Chondrocyte (in vitro differentiated cells): ENCODE results near the gene QSOX2. TPM values are rescaled to one million over a fixed set of nuclear protein-coding genes. Genes with fewer than 3 reads are reported as not detected.

Experiments used
- DNase-seq: peaks from one replicate; pipeline ENCODE4 v3.0.0; 2021; ENCODE audit warnings: mixed read lengths, low spot score
- H3K27ac Mint-ChIP-seq: one replicate; pipeline ENCODE4 v1.8.0; 2021; ENCODE audit warnings: mild to moderate bottlenecking, moderate library complexity, mixed read lengths; ENCODE audit not compliant: unreplicated experiment
- H3K27me3 Mint-ChIP-seq: 2 replicates; pipeline ENCODE4 v1.8.0; 2021; ENCODE audit warnings: low read depth, mixed read lengths
- H3K36me3 Mint-ChIP-seq: 2 replicates; pipeline ENCODE4 v1.8.0; 2021; ENCODE audit warnings: low read depth, mixed read lengths
- H3K4me1 Mint-ChIP-seq: 2 replicates; pipeline ENCODE4 v1.8.0; 2021; ENCODE audit warnings: low read depth, mild to moderate bottlenecking, mixed read lengths
- H3K4me3 Mint-ChIP-seq: one replicate; pipeline ENCODE4 v1.8.0; 2021; ENCODE audit warnings: mild to moderate bottlenecking, moderate library complexity, mixed read lengths; ENCODE audit not compliant: unreplicated experiment
- H3K9me3 Mint-ChIP-seq: 2 replicates; pipeline ENCODE4 v1.8.0; 2021; ENCODE audit warnings: low read depth, mixed read lengths
- total RNA-seq: library from RNA; stranded (reverse); gene quantifications from 3 replicates; pipeline ENCODE4 v1.2.1, GENCODE V29; 2021
- TF ChIP-seq, protein P1 (sequence below): fragments of 200-600 bp; sonication (generic); IDR thresholded peaks from 2 replicates; pipeline ENCODE4 v1.5.0; 2021; ENCODE audit warnings: antibody characterized with exemption, mild to moderate bottlenecking, moderate library complexity

QSOX2 gene
- total RNA-seq, 1 donor from 2014 or later: 14.3 TPM

DNA sequence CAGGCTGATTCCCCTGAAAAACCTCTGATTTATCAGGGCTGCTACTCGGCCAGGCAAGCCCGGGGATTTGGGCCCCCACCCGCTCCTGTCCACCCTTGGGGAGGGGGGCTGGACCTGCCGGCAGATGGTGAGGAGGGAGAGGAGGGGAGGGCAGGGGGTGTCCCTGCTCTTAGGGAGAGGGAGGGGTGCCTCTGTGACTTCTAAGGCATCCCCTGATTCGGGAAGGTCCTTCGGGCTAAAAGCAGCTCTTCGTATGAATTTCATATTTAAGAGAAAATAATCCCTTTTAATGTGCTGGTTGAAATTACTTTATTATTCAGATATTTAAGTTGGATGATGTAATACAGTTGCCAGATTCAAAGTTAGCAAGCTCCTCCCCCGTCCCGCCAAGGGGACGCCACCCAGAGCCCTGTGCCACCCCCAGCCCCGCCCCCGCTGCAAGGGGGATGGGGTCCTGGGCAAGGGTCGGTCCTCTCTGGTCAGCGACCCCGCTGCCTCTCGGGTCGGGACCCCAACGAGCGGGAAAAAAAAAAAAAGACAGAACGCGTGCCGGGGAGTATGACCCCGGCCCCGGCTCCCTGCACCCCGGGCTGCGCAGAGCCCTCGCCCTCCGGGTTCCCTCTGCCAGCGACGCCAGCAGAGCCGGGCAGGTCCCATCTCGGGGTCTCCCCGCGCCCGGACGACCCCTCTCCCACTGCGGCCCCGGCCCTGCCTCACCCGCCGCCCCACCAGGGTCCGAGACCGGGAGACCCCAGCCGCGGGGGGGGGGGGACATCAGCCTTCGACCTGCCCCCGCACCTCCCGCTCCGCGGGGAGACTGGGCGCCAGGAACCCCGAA is 53.1 kb downstream of the QSOX2 start:
- Mint-ChIP-seq H3K9me3 (no peaks in the 10 kb centered on the region), H3K27me3 (peaks cover 45% of the 10 kb centered on the region), H3K36me3 (no peaks in the 10 kb centered on the region), H3K4me1 (no peaks in the 10 kb centered on the region), H3K27ac (no peak overlapping the region), H3K4me3 (no peak overlapping the region)
- TF ChIP-seq, protein P1, sequence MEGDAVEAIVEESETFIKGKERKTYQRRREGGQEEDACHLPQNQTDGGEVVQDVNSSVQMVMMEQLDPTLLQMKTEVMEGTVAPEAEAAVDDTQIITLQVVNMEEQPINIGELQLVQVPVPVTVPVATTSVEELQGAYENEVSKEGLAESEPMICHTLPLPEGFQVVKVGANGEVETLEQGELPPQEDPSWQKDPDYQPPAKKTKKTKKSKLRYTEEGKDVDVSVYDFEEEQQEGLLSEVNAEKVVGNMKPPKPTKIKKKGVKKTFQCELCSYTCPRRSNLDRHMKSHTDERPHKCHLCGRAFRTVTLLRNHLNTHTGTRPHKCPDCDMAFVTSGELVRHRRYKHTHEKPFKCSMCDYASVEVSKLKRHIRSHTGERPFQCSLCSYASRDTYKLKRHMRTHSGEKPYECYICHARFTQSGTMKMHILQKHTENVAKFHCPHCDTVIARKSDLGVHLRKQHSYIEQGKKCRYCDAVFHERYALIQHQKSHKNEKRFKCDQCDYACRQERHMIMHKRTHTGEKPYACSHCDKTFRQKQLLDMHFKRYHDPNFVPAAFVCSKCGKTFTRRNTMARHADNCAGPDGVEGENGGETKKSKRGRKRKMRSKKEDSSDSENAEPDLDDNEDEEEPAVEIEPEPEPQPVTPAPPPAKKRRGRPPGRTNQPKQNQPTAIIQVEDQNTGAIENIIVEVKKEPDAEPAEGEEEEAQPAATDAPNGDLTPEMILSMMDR: no peak
- DNase-seq: no peak

DNA sequence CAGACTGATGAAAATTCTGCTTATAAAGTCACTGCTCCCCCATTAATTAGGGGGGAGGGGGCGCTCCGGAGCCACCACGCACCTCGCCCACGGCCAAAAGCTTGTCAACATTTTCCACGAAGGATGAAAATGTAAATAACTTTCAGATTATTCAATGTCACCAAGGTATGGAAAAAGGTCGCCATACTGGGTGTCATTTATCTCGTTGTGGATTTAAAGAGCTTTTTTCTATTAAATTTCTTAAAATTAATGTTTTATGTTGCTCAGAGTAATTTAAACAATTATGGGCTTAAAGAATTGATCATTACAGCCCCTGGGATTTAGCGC is 53.7 kb downstream of the QSOX2 start:
- no peak for DNase-seq
- Mint-ChIP-seq H3K4me3 (no peak overlapping the region), H3K27ac (no peak overlapping the region), H3K4me1 (no peaks in the 10 kb centered on the region), H3K36me3 (no peaks in the 10 kb centered on the region), H3K9me3 (no peaks in the 10 kb centered on the region), H3K27me3 (peaks cover 51% of the 10 kb centered on the region)
- TF ChIP-seq, protein P1: no peak

DNA sequence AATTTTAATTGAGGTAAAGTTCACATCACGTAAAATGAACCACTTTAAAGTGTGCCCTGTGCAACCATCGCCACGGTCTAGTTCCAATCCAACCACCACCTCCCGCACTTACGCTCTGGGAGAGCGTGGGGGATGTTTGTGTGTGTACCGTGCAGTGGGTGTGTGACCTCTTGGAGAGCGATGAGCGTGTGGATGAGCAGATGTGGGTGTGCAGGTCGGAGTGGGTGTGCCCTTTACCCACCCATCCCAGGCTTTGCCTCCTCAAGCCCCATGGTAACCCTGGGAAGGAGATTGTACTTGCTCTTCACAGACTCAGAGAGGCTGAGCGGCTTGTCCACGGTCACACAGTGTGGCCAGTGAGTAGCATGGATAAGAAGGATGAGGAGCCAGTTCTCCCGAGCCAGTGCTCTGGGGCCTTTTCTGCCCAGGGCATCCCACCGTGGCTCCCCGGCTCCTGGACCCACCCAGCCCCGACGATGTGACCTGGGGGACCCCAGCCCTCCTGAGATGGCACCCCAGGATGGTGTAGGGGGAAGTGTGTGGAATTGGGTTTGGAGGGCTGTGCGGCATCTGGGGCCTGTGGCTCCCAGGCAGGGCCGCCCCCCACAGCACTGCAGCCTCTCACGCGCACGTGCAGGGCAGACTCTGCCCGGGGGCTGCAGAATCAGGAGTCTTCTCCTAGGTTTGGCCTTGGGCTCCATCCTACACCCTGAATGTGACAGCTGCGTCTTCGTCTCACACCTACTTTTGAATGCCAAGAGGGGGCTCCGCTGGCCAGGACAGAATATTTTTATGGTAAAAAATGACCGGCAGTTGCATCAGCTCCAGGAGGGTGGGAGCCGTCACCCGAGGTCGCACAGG is 54.3 kb downstream of the QSOX2 start:
- Mint-ChIP-seq H3K27ac (no peak overlapping the region), H3K9me3 (no peaks in the 10 kb centered on the region), H3K36me3 (no peaks in the 10 kb centered on the region), H3K27me3 (peaks cover 48% of the 10 kb centered on the region), H3K4me3 (no peak overlapping the region), H3K4me1 (no peaks in the 10 kb centered on the region)
- TF ChIP-seq, protein P1: no peak
- DNase-seq: no peak

DNA sequence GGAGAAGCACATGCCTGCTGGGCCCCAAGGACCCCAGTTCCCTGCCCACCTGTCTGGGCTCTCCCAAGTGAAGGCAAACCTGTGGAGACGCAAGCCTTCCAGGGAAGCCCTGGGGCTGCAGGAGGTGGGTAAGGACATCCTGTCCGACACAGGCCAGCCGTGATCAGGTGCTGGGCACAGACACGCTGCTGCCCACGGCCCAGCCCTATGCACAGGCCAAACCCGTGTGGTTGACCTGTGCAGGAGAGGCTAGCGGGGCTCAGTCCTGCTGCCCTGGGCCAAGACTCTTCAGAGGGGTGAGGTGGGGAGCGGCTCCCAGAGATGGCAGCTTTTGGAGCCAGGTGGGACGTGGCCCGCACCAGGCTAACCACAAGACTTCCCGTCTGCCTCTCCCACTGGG is 55.0 kb downstream of the QSOX2 start:
- TF ChIP-seq, protein P1: no peak

DNA sequence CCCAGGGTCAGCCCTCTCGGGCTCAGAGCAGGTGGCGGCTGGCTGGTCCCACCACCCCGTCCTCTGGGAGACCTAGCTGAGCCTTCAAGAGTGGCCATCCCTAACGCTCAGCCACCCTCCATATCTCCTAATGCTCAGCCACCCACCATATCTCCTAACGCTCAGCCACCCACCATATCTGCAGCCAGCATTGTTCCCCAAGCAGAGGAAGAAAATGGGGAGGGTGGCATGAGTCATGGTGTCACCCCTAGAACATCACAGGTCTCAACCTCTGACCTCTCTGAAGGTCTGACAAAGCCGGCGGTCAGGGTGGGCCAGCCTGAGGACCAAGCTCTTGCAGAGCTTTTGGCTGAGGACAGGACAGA is 55.4 kb downstream of the QSOX2 start:
- H3K36me3 Mint-ChIP-seq: no peaks in the 10 kb centered on the region
- peaks cover 46% of the 10 kb centered on the region for H3K27me3 Mint-ChIP-seq
- DNase-seq: no peak
- TF ChIP-seq, protein P1: no peak
- H3K4me3 Mint-ChIP-seq: no peak overlapping the region
- no peaks in the 10 kb centered on the region for H3K4me1 Mint-ChIP-seq
- no peaks in the 10 kb centered on the region for H3K9me3 Mint-ChIP-seq
- H3K27ac Mint-ChIP-seq: no peak overlapping the region

More for the DNA sequence above, 55.0 kb downstream of the QSOX2 start:
- Mint-ChIP-seq H3K4me3 (no peak overlapping the region), H3K27ac (no peak overlapping the region), H3K9me3 (no peaks in the 10 kb centered on the region), H3K27me3 (peaks cover 44% of the 10 kb centered on the region), H3K36me3 (no peaks in the 10 kb centered on the region), H3K4me1 (no peaks in the 10 kb centered on the region)
- no peak for DNase-seq
